ENCODE results near the gene CYP11A1.

Gene CYP11A1

GRCh38 chr15:74319596-74320351, 47.7 kb downstream of the CYP11A1 start:
- no peak for DNase-seq

DNA sequence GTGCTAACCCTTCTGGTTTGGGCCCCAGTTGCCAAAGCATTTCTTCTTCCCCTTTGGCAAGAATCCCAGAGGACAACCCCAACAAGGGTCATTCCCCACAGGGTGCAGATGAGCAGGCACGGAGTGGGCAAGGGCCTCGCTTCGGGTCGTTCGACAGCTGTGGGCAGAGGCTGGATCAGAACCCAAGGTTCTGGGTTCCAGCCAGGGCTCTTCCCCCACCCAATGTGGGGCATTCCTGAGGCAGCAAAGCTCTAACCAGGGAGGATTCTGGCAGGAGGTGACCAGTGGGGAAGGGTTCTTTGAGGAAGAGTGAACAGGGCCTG, 48.3 kb downstream of the CYP11A1 start:
- no peak for DNase-seq

- no peak for DNase-seq
Observed at GRCh38 chr15:74318376-74319137, 48.9 kb downstream of the CYP11A1 start.

- no peak for DNase-seq
Observed at GRCh38 chr15:74317820-74318375, 49.5 kb downstream of the CYP11A1 start.

GRCh38 chr15:74316141-74316540, 51.3 kb downstream of the CYP11A1 start:
- DNase-seq = no peak

GRCh38 chr15:74315626-74316025, 51.8 kb downstream of the CYP11A1 start:
- DNase-seq = no peak

DNA sequence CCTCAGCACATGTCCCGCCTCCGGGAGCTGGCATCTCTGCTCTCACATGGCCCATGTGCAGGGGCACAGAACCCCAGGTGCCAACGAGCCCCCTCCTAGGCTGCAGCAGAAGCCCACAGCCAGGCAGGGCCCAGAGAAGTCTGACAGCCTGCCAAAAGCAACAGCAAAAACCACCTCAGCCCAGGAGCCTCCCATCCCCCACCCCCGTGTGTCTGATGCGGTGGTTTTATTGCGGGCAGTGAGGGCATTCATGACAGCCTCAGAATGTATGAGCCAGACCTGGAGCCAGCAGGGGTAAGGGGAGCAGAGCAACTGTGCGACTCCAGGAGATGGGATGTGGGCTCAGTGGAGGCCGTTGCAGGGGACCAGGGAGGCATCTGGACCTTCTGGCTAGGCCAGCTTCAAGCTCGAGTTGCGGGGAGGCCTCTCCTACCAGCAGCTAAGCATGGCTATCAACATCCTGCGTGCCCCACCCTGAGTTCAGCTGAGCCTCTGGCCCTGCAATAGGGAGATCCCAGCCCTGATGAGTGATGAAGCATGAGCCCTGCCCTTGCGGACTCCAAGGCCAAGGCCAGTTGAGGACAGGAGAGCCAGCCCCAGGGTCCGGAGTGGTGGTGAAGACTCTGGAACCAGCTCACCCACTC, 52.5 kb downstream of the CYP11A1 start:
- no peak for DNase-seq

- DNase-seq = no peak
Observed at GRCh38 chr15:74313889-74314288, 53.6 kb downstream of the CYP11A1 start.

- DNase-seq = no peak
Observed at GRCh38 chr15:74312445-74313007, 54.9 kb downstream of the CYP11A1 start.

DNA sequence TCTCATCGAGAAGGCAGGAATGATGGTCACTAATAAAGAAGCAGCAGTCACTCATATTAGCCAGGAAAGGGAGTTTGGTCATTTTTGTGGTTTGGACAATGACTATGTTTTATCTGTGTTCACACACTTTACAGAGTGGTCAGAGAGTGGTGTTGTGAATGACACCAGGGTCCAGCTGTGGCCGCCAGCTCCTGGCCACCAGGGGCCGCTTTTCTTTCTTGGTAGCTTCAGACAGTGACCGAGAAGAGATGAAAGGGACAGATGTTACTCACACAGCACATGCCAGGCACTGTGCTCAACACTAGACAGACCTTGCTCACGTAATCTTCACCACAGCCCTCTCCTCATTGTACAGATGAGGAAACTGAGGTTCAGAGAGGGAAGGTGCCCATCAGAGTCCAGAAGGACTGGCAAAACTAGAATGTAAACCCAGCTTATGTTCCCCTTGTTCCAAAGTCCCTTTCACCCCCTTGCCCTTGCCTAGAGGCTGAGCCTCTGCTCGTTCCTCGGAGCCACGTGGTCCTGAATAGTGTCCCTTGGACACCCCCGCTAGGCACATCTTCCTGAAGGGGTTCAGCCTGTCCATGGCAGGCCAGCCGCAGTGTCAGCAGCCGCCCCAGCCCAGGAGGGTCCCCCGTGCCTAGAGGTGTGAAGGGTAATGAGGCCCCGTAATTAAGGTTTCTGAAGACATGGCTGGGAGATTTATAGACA, 55.6 kb downstream of the CYP11A1 start:
- DNase-seq = no peak

DNA sequence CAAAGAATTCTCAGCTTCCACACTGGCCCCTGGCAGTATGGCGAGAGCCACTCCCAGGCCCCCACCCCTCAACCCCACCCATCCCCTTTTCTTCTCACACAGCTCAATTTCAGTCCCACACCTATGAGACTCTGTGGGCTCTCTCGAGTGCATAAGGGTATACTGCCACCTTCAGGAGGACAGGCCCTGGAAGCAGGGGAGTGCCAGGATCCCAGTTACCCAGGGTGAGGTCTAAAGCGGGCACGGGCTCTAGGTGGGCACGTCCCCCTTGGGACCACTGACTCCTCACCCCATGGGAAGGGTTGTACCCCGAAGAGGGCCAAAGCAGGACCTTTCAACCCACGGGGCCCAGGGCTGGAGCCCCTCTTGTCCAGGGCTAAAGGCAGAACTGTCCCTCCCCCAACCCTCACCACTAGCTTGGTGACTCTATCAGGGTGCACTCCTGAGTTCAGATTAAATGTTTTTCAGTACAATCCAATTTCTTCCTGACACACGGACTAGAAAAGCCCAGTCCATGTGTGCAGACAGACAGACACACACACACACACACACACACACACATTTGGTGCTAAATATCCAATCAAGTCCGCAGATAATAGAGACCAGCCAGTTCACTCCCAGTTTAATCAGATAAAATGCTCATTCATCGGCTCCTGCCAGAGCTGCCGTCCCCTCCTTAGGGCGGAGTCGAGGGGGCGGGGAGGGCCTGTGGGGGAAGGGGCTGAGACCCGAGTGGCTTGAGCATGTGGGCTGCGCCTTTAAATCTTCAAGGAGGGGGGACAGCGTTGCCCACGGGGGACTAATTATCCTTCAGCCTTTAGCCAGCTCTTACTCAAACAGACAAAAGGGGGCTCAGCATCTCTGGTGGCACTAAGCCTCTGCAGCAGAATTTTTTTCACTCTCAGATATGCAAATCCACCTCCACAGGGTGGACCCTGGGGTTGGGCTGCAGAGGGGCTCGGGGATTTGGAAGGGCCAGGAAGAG, 59.3 kb downstream of the CYP11A1 start:
- peak; percentile 31 for DNase-seq

DNA sequence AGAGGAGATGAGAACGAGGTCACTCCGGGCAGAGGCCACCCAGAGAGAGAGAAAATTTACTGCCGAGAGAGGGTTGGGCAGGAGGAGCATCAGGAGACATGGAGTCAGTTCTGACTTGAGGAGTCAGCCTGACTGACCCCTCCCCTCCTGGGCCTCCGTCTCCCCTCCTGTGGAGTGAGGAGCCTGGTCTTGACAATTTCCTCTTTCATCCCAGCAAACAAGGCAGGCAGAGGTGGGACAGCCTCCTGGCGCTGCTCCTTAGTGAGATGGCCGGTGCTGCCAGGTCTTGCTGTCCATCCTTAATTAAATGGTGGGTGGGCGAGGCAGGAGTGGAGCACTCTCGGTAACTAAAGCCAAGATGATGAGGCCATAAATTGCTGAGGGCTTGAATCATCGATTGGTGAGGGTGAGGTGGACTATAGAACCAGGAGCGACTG, 60.6 kb downstream of the CYP11A1 start:
- DNase-seq = no peak

DNA sequence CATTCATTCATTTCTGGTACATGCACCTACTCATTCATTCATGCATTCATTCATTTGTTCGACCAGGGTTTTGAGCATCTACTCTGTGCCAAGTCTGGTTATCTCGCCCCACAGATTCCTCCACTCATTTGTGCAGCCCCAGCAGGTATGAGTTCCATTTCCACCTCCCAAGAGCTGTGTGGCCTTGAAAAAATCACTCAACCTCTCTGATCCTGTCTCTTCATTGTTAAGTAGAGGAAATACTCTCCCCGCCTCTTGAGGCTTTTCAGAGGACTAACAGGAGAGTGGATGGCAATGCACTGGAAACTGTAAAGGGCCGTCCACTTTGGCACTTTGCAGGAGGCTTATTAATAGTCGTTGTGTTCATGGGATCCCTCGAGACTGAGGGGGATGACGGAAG, 61.8 kb downstream of the CYP11A1 start:
- no peak for DNase-seq

DNA sequence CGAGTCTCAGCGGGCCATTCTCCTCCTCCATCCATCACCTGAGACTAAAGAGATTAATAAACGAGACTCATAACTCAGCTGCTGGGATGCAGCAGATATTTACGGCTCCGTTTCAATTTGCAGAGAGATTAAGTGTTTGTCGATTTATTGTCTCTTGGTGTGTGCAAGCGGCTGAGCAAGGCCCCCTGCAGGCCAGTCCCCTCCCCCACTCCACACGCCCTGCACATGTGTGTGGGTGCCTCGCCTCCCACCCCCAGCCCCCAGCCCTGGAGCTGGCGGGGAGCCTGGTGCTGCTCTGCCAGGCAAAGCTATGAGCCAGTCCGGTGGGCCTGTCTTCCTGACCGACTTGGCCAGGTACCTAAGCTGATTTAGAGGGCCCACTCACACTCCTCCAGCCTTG, 63.0 kb downstream of the CYP11A1 start:
- DNase-seq = no peak

DNA sequence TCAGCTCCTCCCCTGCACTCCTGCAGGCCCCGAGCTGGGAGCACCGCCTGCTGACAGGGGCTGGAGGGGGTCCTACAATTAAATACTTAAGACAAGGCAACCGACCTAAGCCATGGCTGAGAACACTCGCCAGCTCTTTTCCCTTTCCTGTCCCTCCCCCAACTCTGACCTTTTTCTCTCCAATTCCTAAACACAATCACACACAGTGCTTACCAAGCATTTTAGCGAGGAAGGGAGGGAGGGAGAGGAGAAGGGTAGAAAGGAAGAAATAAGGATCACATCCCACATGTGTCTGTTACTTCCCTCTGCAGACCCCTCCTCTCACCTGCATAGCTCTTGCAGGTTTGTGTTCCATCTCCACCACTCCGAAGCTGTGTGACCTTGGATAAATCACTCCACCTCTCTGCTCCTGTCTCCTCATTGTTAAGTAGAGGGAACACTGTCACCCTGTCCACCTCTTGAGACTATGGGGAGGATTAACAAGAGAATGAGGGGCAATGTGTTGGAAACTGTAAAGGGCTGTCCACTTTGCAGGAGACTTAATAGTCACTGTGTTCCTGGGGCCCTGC, 63.6 kb downstream of the CYP11A1 start:
- DNase-seq = no peak

DNA sequence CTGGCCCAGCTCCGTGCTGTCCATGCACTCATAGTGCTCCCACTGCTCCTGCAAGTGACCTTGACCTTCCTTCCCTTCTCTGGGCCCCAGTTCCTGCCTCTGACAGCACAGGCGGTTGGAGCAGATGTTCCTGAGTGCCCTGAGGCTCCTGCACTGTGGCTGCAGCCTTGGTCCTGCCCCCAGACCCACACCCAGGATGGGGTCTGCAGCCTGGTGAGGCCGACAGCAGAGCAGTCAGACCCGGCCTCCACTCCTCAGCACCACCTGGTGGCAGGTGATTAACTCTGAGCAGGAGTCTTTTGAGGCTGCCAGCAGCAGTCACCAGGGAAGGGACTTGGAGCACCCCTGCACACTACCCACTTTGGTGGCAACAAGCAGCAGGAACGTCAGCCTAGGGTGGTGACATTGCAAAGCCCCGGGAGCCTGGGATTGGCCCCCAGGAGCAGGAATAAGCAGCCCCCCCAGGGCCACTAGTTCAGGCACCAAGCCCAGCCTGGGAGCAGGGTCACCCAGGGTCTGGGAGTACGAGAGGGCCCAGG, 64.6 kb downstream of the CYP11A1 start:
- no peak for DNase-seq

- no peak for DNase-seq
Observed at GRCh38 chr15:74301583-74302361, 65.7 kb downstream of the CYP11A1 start.

DNA sequence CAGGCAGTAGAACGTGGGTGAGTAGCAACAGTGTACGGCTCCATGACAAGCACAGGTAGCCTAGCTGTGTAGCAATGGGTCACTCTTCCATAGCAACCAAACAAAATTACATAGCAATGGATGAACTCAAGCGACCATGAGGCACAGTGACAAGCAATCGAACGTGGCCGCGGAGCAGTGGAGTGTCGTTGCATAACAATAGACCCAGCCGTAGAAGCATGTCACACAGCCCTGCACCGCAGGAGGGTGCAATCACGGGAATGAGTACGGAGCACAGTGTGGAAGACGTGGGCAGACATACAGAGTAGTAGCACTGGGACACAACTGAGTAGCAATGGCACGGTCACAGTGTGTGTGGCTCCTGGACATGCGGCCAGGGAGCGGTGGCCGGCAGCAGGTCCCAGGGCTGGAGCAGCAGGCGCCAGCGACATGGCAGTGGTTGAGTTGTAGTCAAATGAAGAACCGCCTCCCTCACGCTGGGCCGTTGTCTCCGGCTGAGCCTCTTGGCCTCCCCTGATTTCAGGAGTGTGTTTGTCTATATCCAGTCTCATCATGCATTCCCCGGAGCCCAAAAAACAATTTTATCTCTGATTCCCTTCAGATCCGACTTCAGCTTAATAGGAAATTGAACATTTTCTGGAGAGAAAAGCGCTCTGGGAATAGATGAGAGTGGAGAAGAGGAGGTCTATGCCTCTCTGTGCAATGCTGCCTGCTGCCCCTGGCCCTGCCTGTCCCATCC, 67.2 kb downstream of the CYP11A1 start:
- DNase-seq = no peak

DNA sequence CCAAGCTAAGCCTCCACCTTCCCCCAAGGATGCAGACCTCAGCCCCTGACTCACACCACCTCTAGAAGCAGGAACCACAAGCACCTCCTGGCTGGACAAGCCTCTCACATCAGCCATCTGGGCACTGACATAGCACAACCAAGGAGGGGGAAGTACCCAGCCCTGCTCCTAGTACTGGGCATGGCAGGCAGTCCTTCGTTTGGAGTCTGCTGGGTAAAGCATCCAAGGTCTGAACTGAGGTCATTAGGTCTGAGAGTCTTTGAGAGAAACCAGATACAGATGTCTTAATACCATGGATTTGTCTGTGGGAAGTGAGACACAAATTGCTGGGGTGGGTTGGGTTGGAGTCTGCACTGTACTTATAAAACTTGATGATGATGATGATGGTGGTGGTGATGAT, 69.6 kb downstream of the CYP11A1 start:
- no peak for DNase-seq

Measured in inflammatory macrophage treated with lipopolysaccharide for 4 hours (primary cell).